GM23338 (cell line): ENCODE results near the gene SLC13A3.

ENCODE experiments used
- CREB1 ChIP-seq: fragments of 250-450 bp; sonication (Bioruptor Pico); IDR thresholded peaks from 2 replicates; pipeline ENCODE4 v1.5.0; 2020; ENCODE audit warnings: low read depth, mild to moderate bottlenecking, moderate library complexity
- CTCF ChIP-seq, 2 experiments: fragments of 200-600 bp in 1 of 2; sonication (generic) in 1 of 2; conservative IDR thresholded peaks; 2 replicates each; pipeline versions ENCODE4 v1.5.1 to v1.6.1; 2016 to 2017; ENCODE audit warnings: antibody characterized with exemption in 2 of 2, low read depth in 2 of 2, mild to moderate bottlenecking in 2 of 2, moderate library complexity in 1 of 2
- ETS1 ChIP-seq: IDR thresholded peaks from 2 replicates; pipeline ENCODE4 v1.6.1; 2016; ENCODE audit warnings: antibody characterized with exemption
- EZH2 ChIP-seq: fragments of 200-600 bp; sonication (generic); IDR thresholded peaks from one replicate; pipeline ENCODE4 v1.8.0; 2017; ENCODE audit warnings: antibody characterized with exemption, mild to moderate bottlenecking, low read depth; ENCODE audit not compliant: unreplicated experiment
- EZH2phosphoT487 ChIP-seq: fragments of 200-600 bp; sonication (generic); IDR thresholded peaks from one replicate; pipeline ENCODE4 v1.8.1; 2018; ENCODE audit warnings: antibody characterized with exemption; ENCODE audit not compliant: unreplicated experiment
- JUNB ChIP-seq: IDR thresholded peaks from one replicate; pipeline ENCODE4 v1.6.1; 2016; ENCODE audit warnings: antibody characterized with exemption; ENCODE audit not compliant: unreplicated experiment
- NANOG ChIP-seq: IDR thresholded peaks from 2 replicates; pipeline ENCODE4 v1.6.1; 2016; ENCODE audit warnings: antibody characterized with exemption, borderline replicate concordance
- POLR2AphosphoS5 ChIP-seq: IDR thresholded peaks from 2 replicates; pipeline ENCODE4 v1.6.1; 2016; ENCODE audit warnings: antibody characterized with exemption, low read depth
- ZNF114 ChIP-seq: fragments of 250-450 bp; sonication (Bioruptor Pico); IDR thresholded peaks from 2 replicates; pipeline ENCODE4 v1.5.0; 2020; ENCODE audit warnings: mild to moderate bottlenecking, moderate library complexity
- ZNF331 ChIP-seq: fragments of 250-450 bp; sonication (Bioruptor Pico); IDR thresholded peaks from 2 replicates; pipeline ENCODE4 v1.5.0; 2020; ENCODE audit warnings: low read depth, mild to moderate bottlenecking, moderate library complexity
- TF ChIP-seq, protein P1 (sequence below): IDR thresholded peaks from one replicate; pipeline ENCODE4 v1.6.1; 2018; ENCODE audit warnings: antibody characterized with exemption; ENCODE audit not compliant: unreplicated experiment
- TF ChIP-seq, protein P2 (sequence below): fragments of 250-450 bp; sonication (Bioruptor Pico); IDR thresholded peaks from 2 replicates; pipeline ENCODE4 v1.5.0; 2020; ENCODE audit warnings: mild to moderate bottlenecking, moderate library complexity

DNA sequence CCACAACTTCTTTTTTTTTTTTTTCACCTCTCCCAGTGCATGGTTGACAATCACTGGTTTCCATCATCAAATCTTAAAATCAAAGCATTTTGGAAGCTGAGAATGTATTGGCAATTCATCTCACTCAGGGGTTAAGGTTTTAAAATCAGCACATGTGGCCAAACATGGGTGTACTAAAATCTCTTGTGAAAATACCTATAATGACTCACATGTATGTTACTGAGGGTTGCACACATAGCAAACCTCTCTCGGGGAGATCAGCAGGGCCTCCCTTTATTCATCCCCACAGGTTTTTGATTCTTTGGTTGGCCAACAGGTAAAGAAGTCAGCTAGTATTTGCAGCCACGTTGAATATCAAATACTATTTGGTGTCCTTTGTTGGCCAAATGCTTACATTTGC, 56.5 kb downstream of the SLC13A3 start:
- TF ChIP-seq CTCF (conservative IDR thresholded peaks at IDR 0.05; ENCODE audit: low read depth in 2 of 2) (no peak), EZH2phosphoT487 (no peak), EZH2 (no peak), POLR2AphosphoS5 (no peak), CREB1 (CRISPR knock-in tag) (no peak), ZNF114 (CRISPR knock-in tag) (no peak), NANOG (no peak), ETS1 (no peak), JUNB (no peak), ZNF331 (CRISPR knock-in tag) (no peak)
- TF ChIP-seq, protein P1, sequence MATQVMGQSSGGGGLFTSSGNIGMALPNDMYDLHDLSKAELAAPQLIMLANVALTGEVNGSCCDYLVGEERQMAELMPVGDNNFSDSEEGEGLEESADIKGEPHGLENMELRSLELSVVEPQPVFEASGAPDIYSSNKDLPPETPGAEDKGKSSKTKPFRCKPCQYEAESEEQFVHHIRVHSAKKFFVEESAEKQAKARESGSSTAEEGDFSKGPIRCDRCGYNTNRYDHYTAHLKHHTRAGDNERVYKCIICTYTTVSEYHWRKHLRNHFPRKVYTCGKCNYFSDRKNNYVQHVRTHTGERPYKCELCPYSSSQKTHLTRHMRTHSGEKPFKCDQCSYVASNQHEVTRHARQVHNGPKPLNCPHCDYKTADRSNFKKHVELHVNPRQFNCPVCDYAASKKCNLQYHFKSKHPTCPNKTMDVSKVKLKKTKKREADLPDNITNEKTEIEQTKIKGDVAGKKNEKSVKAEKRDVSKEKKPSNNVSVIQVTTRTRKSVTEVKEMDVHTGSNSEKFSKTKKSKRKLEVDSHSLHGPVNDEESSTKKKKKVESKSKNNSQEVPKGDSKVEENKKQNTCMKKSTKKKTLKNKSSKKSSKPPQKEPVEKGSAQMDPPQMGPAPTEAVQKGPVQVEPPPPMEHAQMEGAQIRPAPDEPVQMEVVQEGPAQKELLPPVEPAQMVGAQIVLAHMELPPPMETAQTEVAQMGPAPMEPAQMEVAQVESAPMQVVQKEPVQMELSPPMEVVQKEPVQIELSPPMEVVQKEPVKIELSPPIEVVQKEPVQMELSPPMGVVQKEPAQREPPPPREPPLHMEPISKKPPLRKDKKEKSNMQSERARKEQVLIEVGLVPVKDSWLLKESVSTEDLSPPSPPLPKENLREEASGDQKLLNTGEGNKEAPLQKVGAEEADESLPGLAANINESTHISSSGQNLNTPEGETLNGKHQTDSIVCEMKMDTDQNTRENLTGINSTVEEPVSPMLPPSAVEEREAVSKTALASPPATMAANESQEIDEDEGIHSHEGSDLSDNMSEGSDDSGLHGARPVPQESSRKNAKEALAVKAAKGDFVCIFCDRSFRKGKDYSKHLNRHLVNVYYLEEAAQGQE = no peak
- TF ChIP-seq, protein P2, sequence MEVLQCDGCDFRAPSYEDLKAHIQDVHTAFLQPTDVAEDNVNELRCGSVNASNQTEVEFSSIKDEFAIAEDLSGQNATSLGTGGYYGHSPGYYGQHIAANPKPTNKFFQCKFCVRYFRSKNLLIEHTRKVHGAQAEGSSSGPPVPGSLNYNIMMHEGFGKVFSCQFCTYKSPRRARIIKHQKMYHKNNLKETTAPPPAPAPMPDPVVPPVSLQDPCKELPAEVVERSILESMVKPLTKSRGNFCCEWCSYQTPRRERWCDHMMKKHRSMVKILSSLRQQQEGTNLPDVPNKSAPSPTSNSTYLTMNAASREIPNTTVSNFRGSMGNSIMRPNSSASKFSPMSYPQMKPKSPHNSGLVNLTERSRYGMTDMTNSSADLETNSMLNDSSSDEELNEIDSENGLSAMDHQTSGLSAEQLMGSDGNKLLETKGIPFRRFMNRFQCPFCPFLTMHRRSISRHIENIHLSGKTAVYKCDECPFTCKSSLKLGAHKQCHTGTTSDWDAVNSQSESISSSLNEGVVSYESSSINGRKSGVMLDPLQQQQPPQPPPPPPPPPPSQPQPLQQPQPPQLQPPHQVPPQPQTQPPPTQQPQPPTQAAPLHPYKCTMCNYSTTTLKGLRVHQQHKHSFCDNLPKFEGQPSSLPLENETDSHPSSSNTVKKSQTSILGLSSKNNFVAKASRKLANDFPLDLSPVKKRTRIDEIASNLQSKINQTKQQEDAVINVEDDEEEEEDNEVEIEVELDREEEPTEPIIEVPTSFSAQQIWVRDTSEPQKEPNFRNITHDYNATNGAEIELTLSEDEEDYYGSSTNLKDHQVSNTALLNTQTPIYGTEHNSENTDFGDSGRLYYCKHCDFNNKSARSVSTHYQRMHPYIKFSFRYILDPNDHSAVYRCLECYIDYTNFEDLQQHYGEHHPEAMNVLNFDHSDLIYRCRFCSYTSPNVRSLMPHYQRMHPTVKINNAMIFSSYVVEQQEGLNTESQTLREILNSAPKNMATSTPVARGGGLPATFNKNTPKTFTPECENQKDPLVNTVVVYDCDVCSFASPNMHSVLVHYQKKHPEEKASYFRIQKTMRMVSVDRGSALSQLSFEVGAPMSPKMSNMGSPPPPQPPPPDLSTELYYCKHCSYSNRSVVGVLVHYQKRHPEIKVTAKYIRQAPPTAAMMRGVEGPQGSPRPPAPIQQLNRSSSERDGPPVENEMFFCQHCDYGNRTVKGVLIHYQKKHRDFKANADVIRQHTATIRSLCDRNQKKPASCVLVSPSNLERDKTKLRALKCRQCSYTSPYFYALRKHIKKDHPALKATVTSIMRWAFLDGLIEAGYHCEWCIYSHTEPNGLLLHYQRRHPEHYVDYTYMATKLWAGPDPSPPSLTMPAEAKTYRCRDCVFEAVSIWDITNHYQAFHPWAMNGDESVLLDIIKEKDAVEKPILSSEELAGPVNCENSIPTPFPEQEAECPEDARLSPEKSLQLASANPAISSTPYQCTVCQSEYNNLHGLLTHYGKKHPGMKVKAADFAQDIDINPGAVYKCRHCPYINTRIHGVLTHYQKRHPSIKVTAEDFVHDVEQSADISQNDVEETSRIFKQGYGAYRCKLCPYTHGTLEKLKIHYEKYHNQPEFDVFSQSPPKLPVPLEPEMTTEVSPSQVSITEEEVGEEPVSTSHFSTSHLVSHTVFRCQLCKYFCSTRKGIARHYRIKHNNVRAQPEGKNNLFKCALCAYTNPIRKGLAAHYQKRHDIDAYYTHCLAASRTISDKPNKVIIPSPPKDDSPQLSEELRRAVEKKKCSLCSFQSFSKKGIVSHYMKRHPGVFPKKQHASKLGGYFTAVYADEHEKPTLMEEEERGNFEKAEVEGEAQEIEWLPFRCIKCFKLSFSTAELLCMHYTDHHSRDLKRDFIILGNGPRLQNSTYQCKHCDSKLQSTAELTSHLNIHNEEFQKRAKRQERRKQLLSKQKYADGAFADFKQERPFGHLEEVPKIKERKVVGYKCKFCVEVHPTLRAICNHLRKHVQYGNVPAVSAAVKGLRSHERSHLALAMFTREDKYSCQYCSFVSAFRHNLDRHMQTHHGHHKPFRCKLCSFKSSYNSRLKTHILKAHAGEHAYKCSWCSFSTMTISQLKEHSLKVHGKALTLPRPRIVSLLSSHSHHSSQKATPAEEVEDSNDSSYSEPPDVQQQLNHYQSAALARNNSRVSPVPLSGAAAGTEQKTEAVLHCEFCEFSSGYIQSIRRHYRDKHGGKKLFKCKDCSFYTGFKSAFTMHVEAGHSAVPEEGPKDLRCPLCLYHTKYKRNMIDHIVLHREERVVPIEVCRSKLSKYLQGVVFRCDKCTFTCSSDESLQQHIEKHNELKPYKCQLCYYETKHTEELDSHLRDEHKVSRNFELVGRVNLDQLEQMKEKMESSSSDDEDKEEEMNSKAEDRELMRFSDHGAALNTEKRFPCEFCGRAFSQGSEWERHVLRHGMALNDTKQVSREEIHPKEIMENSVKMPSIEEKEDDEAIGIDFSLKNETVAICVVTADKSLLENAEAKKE (CRISPR knock-in tag) = no peak
